ENCODE results near the gene SERPINB6. TPM values are rescaled to one million over a fixed set of nuclear protein-coding genes. Genes with fewer than 3 reads are reported as not detected.

SERPINB6 gene
- total and polyA plus RNA-seq, 9 of the 15 experiments (the other 6 are each of a cell fraction or from before 2014, with no cell fraction given): 86.6 to 211 (median 143) TPM

GRCh38 chr6:3001773-3002293 is 30.5 kb upstream of the SERPINB6 start (continued):
- TF ChIP-seq ZBTB49 (CRISPR knock-in tag; IDR thresholded peaks at IDR 0.05; ENCODE audit: borderline replicate concordance): 0 out of 2 replicates have a peak, but pooled peaks have one; percentile 7
- TF ChIP-seq CBX5 (IDR thresholded peaks at IDR 0.05; ENCODE audit: borderline replicate concordance, low read depth): peak; percentile 36; the same call in 1 of the 2 replicates
- no peak for TF ChIP-seq CREB3 (tag; conservative IDR thresholded peaks at IDR 0.05; ENCODE audit: low read depth)
- TF ChIP-seq ZNF589 (CRISPR knock-in tag; IDR thresholded peaks at IDR 0.05; ENCODE audit: low read depth): no peak
- TF ChIP-seq ZEB2 (IDR thresholded peaks at IDR 0.05): peak; percentile 46
- TF ChIP-seq MCM7 (IDR thresholded peaks at IDR 0.05): no peak
- peak; percentile 87 for TF ChIP-seq EP300 (IDR thresholded peaks at IDR 0.05; ENCODE audit: low read length)
- peak; percentile 69; the same call in 1 of the 2 replicates for TF ChIP-seq ATF4 (CRISPR knock-in tag; IDR thresholded peaks at IDR 0.05)
- TF ChIP-seq ZNF143 (CRISPR knock-in tag; IDR thresholded peaks at IDR 0.05): no peak
- no peak for TF ChIP-seq PURB (CRISPR knock-in tag; IDR thresholded peaks at IDR 0.05; ENCODE audit: low read depth)
- no peak for TF ChIP-seq NR4A1 (CRISPR knock-in tag; IDR thresholded peaks at IDR 0.05)
- TF ChIP-seq NR4A1 (tag; IDR thresholded peaks at IDR 0.05): 0 out of 2 replicates have a peak, but pooled peaks have one; percentile 40
- peak; percentile 91 for TF ChIP-seq SOX6 (IDR thresholded peaks at IDR 0.05)
- peak; percentile 85 for TF ChIP-seq MXI1 (IDR thresholded peaks at IDR 0.05; ENCODE audit: low read depth, low read length)
- TF ChIP-seq CTCF (IDR thresholded peaks at IDR 0.05 in 2 of 3, conservative IDR thresholded peaks at IDR 0.05 in 1 of 3; ENCODE audit: insufficient read depth in 2 of 3, low read depth in 1 of 3, low read length in 3 of 3): peak; percentile 75 to 89 (median 87)
- TF ChIP-seq POLR2H (tag; IDR thresholded peaks at IDR 0.05; ENCODE audit: low read depth): peak; percentile 68; the same call in 1 of the 2 replicates
- TF ChIP-seq HCFC1 (IDR thresholded peaks at IDR 0.05; ENCODE audit: low read depth, low read length): peak; percentile 51; the same call in 1 of the 2 replicates
- TF ChIP-seq ZBTB7A (IDR thresholded peaks at IDR 0.05; ENCODE audit: borderline replicate concordance, control insufficient read depth, low read depth, low read length): no peak
- TF ChIP-seq MAX (CRISPR knock-in tag; IDR thresholded peaks at IDR 0.05): no peak; the same call in 1 of the 2 replicates
- TF ChIP-seq ZNF431 (CRISPR knock-in tag; IDR thresholded peaks at IDR 0.05): no peak
- peak; percentile 56 for TF ChIP-seq MEIS2 (IDR thresholded peaks at IDR 0.05; ENCODE audit: partially characterized antibody)

All from K562 (cell line).